H9 (cell line): ENCODE results near the gene NUDT16L1. TPM values are rescaled to one million over a fixed set of nuclear protein-coding genes. Genes with fewer than 3 reads are reported as not detected.

ENCODE experiments used
- DNase-seq: peaks from one replicate; pipeline ENCODE4 v3.0.0-alpha.2; 2017
- H2AFZ ChIP-seq: one replicate; pipeline ENCODE4 v1.6.1; 2013; ENCODE audit warnings: mild to moderate bottlenecking, low read length, control low read depth, moderate library complexity
- H2AK5ac ChIP-seq: 2 replicates; pipeline ENCODE4 v1.6.1; 2013; ENCODE audit warnings: low read length, control low read depth, mixed read lengths; ENCODE audit not compliant: insufficient read length
- H2BK120ac ChIP-seq: one replicate; pipeline ENCODE4 v1.6.1; 2013; ENCODE audit warnings: low read depth, mild to moderate bottlenecking, low read length, control low read depth, inconsistent platforms; ENCODE audit not compliant: poor library complexity, severe bottlenecking
- H2BK12ac ChIP-seq: 2 replicates; pipeline ENCODE4 v1.6.1; 2013; ENCODE audit warnings: low read length, control low read depth, mixed read lengths, low read depth; ENCODE audit not compliant: insufficient read length
- H2BK15ac ChIP-seq: 2 replicates; pipeline ENCODE4 v1.6.1; 2013; ENCODE audit warnings: low read depth, low read length, control low read depth
- H2BK20ac ChIP-seq: one replicate; pipeline ENCODE4 v1.6.1; 2013; ENCODE audit warnings: low read depth, mild to moderate bottlenecking, low read length, control low read depth, inconsistent platforms; ENCODE audit not compliant: poor library complexity, severe bottlenecking
- H2BK5ac ChIP-seq: 2 replicates; pipeline ENCODE4 v1.6.1; 2013; ENCODE audit warnings: low read length, control low read depth, mixed read lengths; ENCODE audit not compliant: insufficient read length
- H3K14ac ChIP-seq: 2 replicates; pipeline ENCODE4 v1.6.1; 2013; ENCODE audit warnings: low read length, control low read depth; ENCODE audit not compliant: insufficient read depth
- H3K18ac ChIP-seq: 2 replicates; pipeline ENCODE4 v1.6.1; 2013; ENCODE audit warnings: low read depth, mild to moderate bottlenecking, mixed read lengths, low read length, control low read depth; ENCODE audit not compliant: insufficient read length
- H3K23ac ChIP-seq: 2 replicates; pipeline ENCODE4 v1.6.1; 2013; ENCODE audit warnings: low read length, control low read depth, mixed read lengths, low read depth; ENCODE audit not compliant: insufficient read length
- H3K23me2 ChIP-seq: 2 replicates; pipeline ENCODE4 v1.6.1; 2013; ENCODE audit warnings: low read depth, mild to moderate bottlenecking, mixed read lengths, low read length, control low read depth; ENCODE audit not compliant: insufficient read length, poor library complexity, severe bottlenecking
- H3K27ac ChIP-seq: 2 replicates; pipeline ENCODE4 v1.5.1; 2013; ENCODE audit warnings: low read length, control low read depth, mixed read lengths, low read depth; ENCODE audit not compliant: insufficient read length
- H3K27me3 ChIP-seq: 2 replicates; pipeline ENCODE4 v1.6.1; 2013; ENCODE audit warnings: low read length, control low read depth, inconsistent platforms; ENCODE audit not compliant: insufficient read depth
- H3K4ac ChIP-seq: 2 replicates; pipeline ENCODE4 v1.6.1; 2013; ENCODE audit warnings: low read depth, mild to moderate bottlenecking, control low read depth, inconsistent platforms, low read length, moderate library complexity
- H3K4me1 ChIP-seq: 2 replicates; pipeline ENCODE4 v1.6.1; 2013; ENCODE audit warnings: low read length, control low read depth, inconsistent platforms; ENCODE audit not compliant: insufficient read depth
- H3K4me2 ChIP-seq: 2 replicates; pipeline ENCODE4 v1.6.1; 2013; ENCODE audit warnings: low read length, control low read depth, mixed read lengths; ENCODE audit not compliant: insufficient read length, insufficient read depth
- H3K56ac ChIP-seq: 2 replicates; pipeline ENCODE4 v1.6.1; 2013; ENCODE audit warnings: low read depth, mild to moderate bottlenecking, mixed read lengths, low read length, control low read depth; ENCODE audit not compliant: insufficient read length
- H3K79me1 ChIP-seq: 2 replicates; pipeline ENCODE4 v1.6.1; 2013; ENCODE audit warnings: low read depth, mild to moderate bottlenecking, moderate library complexity, low read length, control low read depth, inconsistent platforms; ENCODE audit not compliant: insufficient read depth, poor library complexity, severe bottlenecking
- H3K79me2 ChIP-seq: 2 replicates; pipeline ENCODE4 v1.6.1; 2013; ENCODE audit warnings: low read length, control low read depth, inconsistent platforms; ENCODE audit not compliant: insufficient read depth
- H3K9ac ChIP-seq: 2 replicates; pipeline ENCODE4 v1.6.1; 2013; ENCODE audit warnings: low read length, control low read depth, mixed read lengths; ENCODE audit not compliant: insufficient read length; ENCODE audit errors: extremely low read depth
- H3K9me3 ChIP-seq: one replicate; pipeline ENCODE4 v1.6.1; 2013; ENCODE audit warnings: low read depth, low read length, inconsistent platforms; ENCODE audit not compliant: control insufficient read depth
- H3T11ph ChIP-seq: one replicate; pipeline ENCODE4 v1.6.1; 2013; ENCODE audit warnings: mild to moderate bottlenecking, low read length, control low read depth, inconsistent platforms
- H4K20me1 ChIP-seq: one replicate; pipeline ENCODE4 v1.6.1; 2013; ENCODE audit not compliant: control insufficient read depth, insufficient read length, insufficient read depth
- H4K5ac ChIP-seq: 2 replicates; pipeline ENCODE4 v1.6.1; 2013; ENCODE audit warnings: low read depth, mild to moderate bottlenecking, mixed read lengths, low read length, control low read depth; ENCODE audit not compliant: insufficient read length
- H4K8ac ChIP-seq: replicated peaks from 2 replicates; pipeline ENCODE4 v1.6.1; 2013; ENCODE audit warnings: low read length, control low read depth, mixed read lengths, low read depth; ENCODE audit not compliant: insufficient read length
- H4K91ac ChIP-seq: 2 replicates; pipeline ENCODE4 v1.6.1; 2013; ENCODE audit warnings: low read depth, mild to moderate bottlenecking, moderate library complexity, mixed read lengths, low read length, control low read depth; ENCODE audit not compliant: insufficient read length
- H3K27ac Mint-ChIP-seq, 3 experiments: 2 replicates in 2 of 3; 3 replicates in 1 of 3; pipeline ENCODE4 v1.8.0; 2020 to 2021; ENCODE audit warnings: mixed read lengths in 3 of 3, mild to moderate bottlenecking in 1 of 3, moderate library complexity in 1 of 3
- H3K27me3 Mint-ChIP-seq: 2 replicates; pipeline ENCODE4 v1.8.0; 2021; ENCODE audit warnings: low read depth, mild to moderate bottlenecking, moderate library complexity, mixed read lengths
- H3K36me3 Mint-ChIP-seq, 3 experiments: 2 replicates in 2 of 3; 3 replicates in 1 of 3; pipeline ENCODE4 v1.8.0; 2020 to 2021; ENCODE audit warnings: low read depth in 3 of 3, mixed read lengths in 3 of 3; ENCODE audit not compliant: insufficient read depth in 1 of 3
- H3K4me1 Mint-ChIP-seq, 2 experiments: 2 replicates each; pipeline ENCODE4 v1.8.0; 2020; ENCODE audit warnings: mixed read lengths in 2 of 2
- H3K4me3 Mint-ChIP-seq, 2 experiments: 2 replicates in 1 of 2; 3 replicates in 1 of 2; pipeline ENCODE4 v1.8.0; 2020 to 2021; ENCODE audit warnings: mild to moderate bottlenecking in 2 of 2, mixed read lengths in 2 of 2, moderate library complexity in 1 of 2
- H3K9me3 Mint-ChIP-seq, 2 experiments: 2 replicates in 1 of 2; 3 replicates in 1 of 2; pipeline ENCODE4 v1.8.0; 2020; ENCODE audit warnings: mild to moderate bottlenecking in 2 of 2, mixed read lengths in 2 of 2, moderate library complexity in 1 of 2
- CTCF ChIP-seq: fragments of 200-600 bp; sonication (generic); conservative IDR thresholded peaks from 3 replicates; pipeline ENCODE4 v1.8.0; 2021; ENCODE audit warnings: antibody characterized with exemption, mild to moderate bottlenecking
- WGBS: extraction: QIAGEN DNeasy Blood & Tissue Kit; methylation state at CpG from one replicate; pipeline ENCODE4 v1.1.7; 2013; ENCODE audit warnings: missing lambda C conversion rate, low lambda C conversion rate, mixed read lengths; ENCODE audit not compliant: insufficient read length; ENCODE audit errors: extremely low coverage; 5-methylcytosine and 5-hydroxymethylcytosine counted together
- total RNA-seq: library from RNA; stranded (reverse); gene quantifications from 2 replicates; pipeline ENCODE4 v1.2.1, GENCODE V29; 2021

NUDT16L1 gene
- total RNA-seq, 1 experiment from 2014 or later, result 49.4 TPM

- Histone ChIP-seq H3K4me2 (peak within 1 kb of the TSS; percentile 94), H2BK5ac (no peak within 1 kb of the TSS), H3K23me2 (peaks cover 9% of the 10 kb centered on the region), H3K4ac (no peak within 1 kb of the TSS), H4K20me1 (no peaks in the 10 kb centered on the region), H3K18ac (peak within 1 kb of the TSS; percentile 10), H3K56ac (no peak within 1 kb of the TSS), H3K9ac (peak within 1 kb of the TSS; percentile 53), H2BK12ac (no peak within 1 kb of the TSS), H2BK15ac (no peak within 1 kb of the TSS), H3K79me2 (peaks cover 4% of the 10 kb centered on the region; the same call in 1 of the 2 replicates), H2BK120ac (no peak within 1 kb of the TSS), H4K8ac (no peak within 1 kb of the TSS), H3K79me1 (peaks cover 3% of the 10 kb centered on the region), H2BK20ac (no peak within 1 kb of the TSS), H4K91ac (no peak within 1 kb of the TSS), H3K14ac (no peak within 1 kb of the TSS), H3K9me3 (no peaks in the 10 kb centered on the region), H3K23ac (no peak within 1 kb of the TSS), H3T11ph (no peak within 1 kb of the TSS), H3K4me1 (no peaks in the 10 kb centered on the region), H3K27ac (no peak within 1 kb of the TSS), H3K27me3 (no peaks in the 10 kb centered on the region), H2AK5ac (no peak within 1 kb of the TSS), H4K5ac (no peak within 1 kb of the TSS), H2AFZ (peak within 1 kb of the TSS; percentile 59)
- no peak for TF ChIP-seq CTCF
- peaks cover 0 to 13% (median 13%) of the 10 kb centered on the region in 3 experiments; a peak in 5 of 7 replicates for H3K36me3 Mint-ChIP-seq
- peaks cover 4% of the 10 kb centered on the region for H3K27me3 Mint-ChIP-seq
- no CpG with 5 or more reads among the region's 70 CpGs for WGBS
- peak within 1 kb of the TSS; percentile 92 to 97 for H3K4me3 Mint-ChIP-seq
- no peaks in the 10 kb centered on the region; a peak in 1 of 5 replicates for H3K9me3 Mint-ChIP-seq
- peak; percentile 98 for DNase-seq
- H3K27ac Mint-ChIP-seq, result peak within 1 kb of the TSS; percentile 96 to 97 (median 96)
- peaks cover 8 to 12% of the 10 kb centered on the region in 2 experiments for H3K4me1 Mint-ChIP-seq
Observed at GRCh38 chr16:4734063-4734729, 40.8 kb downstream of the NUDT16L1 start, which contains the start of the genes ANKS3 and DNAAF8. TSS of gene ANKS3 (minus strand) at chr16:4734271. CDS start at chr16:4730149, 4,122 bp downstream. TSS of gene DNAAF8 (plus strand) at chr16:4734537. CDS start at chr16:4736515, 1,978 bp downstream.
